Glutamatergic neuron (in vitro differentiated cells): Measurements from ENCODE around the gene LDLRAD3. TPM values are rescaled to one million over a fixed set of nuclear protein-coding genes. Genes with fewer than 3 reads are reported as not detected.

Experiments used
- DNase-seq: peaks from one replicate; pipeline ENCODE4 v3.0.0; 2022
- H3K27ac Mint-ChIP-seq: one replicate; pipeline ENCODE4 v1.8.0; 2020; ENCODE audit warnings: mild to moderate bottlenecking, mixed read lengths, inconsistent platforms; ENCODE audit not compliant: unreplicated experiment
- H3K27me3 Mint-ChIP-seq: one replicate; pipeline ENCODE4 v1.8.0; 2020; ENCODE audit warnings: mild to moderate bottlenecking, moderate library complexity, mixed read lengths, inconsistent platforms; ENCODE audit not compliant: unreplicated experiment
- H3K36me3 Mint-ChIP-seq: one replicate; pipeline ENCODE4 v1.8.0; 2020; ENCODE audit warnings: mild to moderate bottlenecking, mixed read lengths, inconsistent platforms; ENCODE audit not compliant: unreplicated experiment
- H3K4me1 Mint-ChIP-seq: one replicate; pipeline ENCODE4 v1.8.0; 2020; ENCODE audit warnings: mild to moderate bottlenecking, low read depth, mixed read lengths, inconsistent platforms; ENCODE audit not compliant: unreplicated experiment
- H3K4me3 Mint-ChIP-seq: one replicate; pipeline ENCODE4 v1.8.0; 2020; ENCODE audit warnings: mild to moderate bottlenecking, mixed read lengths, inconsistent platforms; ENCODE audit not compliant: unreplicated experiment
- H3K9me3 Mint-ChIP-seq: one replicate; pipeline ENCODE4 v1.8.0; 2020; ENCODE audit warnings: mild to moderate bottlenecking, moderate library complexity, mixed read lengths, inconsistent platforms; ENCODE audit not compliant: unreplicated experiment
- CTCF ChIP-seq: fragments of 200-600 bp; sonication (generic); IDR thresholded peaks from one replicate; pipeline ENCODE4 v1.5.0; 2021; ENCODE audit not compliant: partially characterized antibody, unreplicated experiment
- total RNA-seq: library from RNA; stranded (reverse); fragmentation: NEBNext Ultra II Directional; extraction: Animal tissue kit (Norgen Biotek cat#: 25700); gene quantifications from one replicate; pipeline ENCODE4 v1.2.1, GENCODE V29; 2021; ENCODE audit not compliant: unreplicated experiment

Gene LDLRAD3
- total RNA-seq, 1 donor from 2014 or later: 59.9 TPM

GRCh38 chr11:36092314-36093030 lies 148.6 kb downstream of the LDLRAD3 start:
- TF ChIP-seq CTCF: no peak
- H3K4me3 Mint-ChIP-seq: peak overlapping the region; percentile 20
- no peak for DNase-seq
- peaks cover 2% of the 10 kb centered on the region for H3K27me3 Mint-ChIP-seq
- H3K36me3 Mint-ChIP-seq: peaks cover 16% of the 10 kb centered on the region
- peak overlapping the region; percentile 77 for H3K27ac Mint-ChIP-seq
- peaks cover 10% of the 10 kb centered on the region for H3K9me3 Mint-ChIP-seq
- H3K4me1 Mint-ChIP-seq: peaks cover 12% of the 10 kb centered on the region

GRCh38 chr11:36093548-36093947 lies 149.7 kb downstream of the LDLRAD3 start:
- H3K9me3 Mint-ChIP-seq: peaks cover 8% of the 10 kb centered on the region
- peaks cover 22% of the 10 kb centered on the region for H3K4me1 Mint-ChIP-seq
- no peak overlapping the region for H3K27ac Mint-ChIP-seq
- TF ChIP-seq CTCF: no peak
- peaks cover 16% of the 10 kb centered on the region for H3K36me3 Mint-ChIP-seq
- H3K27me3 Mint-ChIP-seq: peaks cover 2% of the 10 kb centered on the region
- no peak overlapping the region for H3K4me3 Mint-ChIP-seq
- no peak for DNase-seq

- H3K9me3 Mint-ChIP-seq: peaks cover 8% of the 10 kb centered on the region
- H3K36me3 Mint-ChIP-seq: peaks cover 16% of the 10 kb centered on the region
- TF ChIP-seq CTCF: no peak
- peaks cover 28% of the 10 kb centered on the region for H3K4me1 Mint-ChIP-seq
- no peak overlapping the region for H3K27ac Mint-ChIP-seq
- H3K27me3 Mint-ChIP-seq: peaks cover 2% of the 10 kb centered on the region
- DNase-seq: no peak
- no peak overlapping the region for H3K4me3 Mint-ChIP-seq
Observed at GRCh38 chr11:36094164-36094563, 150.3 kb downstream of the LDLRAD3 start.

- Mint-ChIP-seq H3K9me3 (peaks cover 7% of the 10 kb centered on the region), H3K4me3 (no peak overlapping the region), H3K36me3 (peaks cover 16% of the 10 kb centered on the region), H3K27ac (no peak overlapping the region), H3K4me1 (peaks cover 35% of the 10 kb centered on the region), H3K27me3 (peaks cover 2% of the 10 kb centered on the region)
- TF ChIP-seq CTCF: no peak
- DNase-seq: no peak
Observed at GRCh38 chr11:36095716-36096115, 151.9 kb downstream of the LDLRAD3 start.

- no peak for DNase-seq
- Mint-ChIP-seq H3K4me3 (no peak overlapping the region), H3K9me3 (peaks cover 7% of the 10 kb centered on the region), H3K4me1 (peaks cover 32% of the 10 kb centered on the region), H3K27ac (no peak overlapping the region), H3K27me3 (peaks cover 2% of the 10 kb centered on the region), H3K36me3 (peaks cover 16% of the 10 kb centered on the region)
- no peak for TF ChIP-seq CTCF
Observed at GRCh38 chr11:36097219-36097650, 153.4 kb downstream of the LDLRAD3 start.
